Heart left ventricle (tissue), 13 donors: ENCODE results near the gene CSNK1A1.

Experiments used
- CTCF ChIP-seq, 12 donors: fragments of 200-600 bp; sonication (generic) in 4 of 12; IDR thresholded peaks; one replicate each; pipeline versions ENCODE4 v1.5.0 to v1.8.0; 2018 to 2022; ENCODE audit warnings: antibody characterized with exemption in 12 of 12, mild to moderate bottlenecking in 5 of 12
- POLR2A ChIP-seq, 2 donors: fragments of 450-650 bp; IDR thresholded peaks; one replicate each; pipeline ENCODE4 v1.6.1; 2017; ENCODE audit warnings: antibody characterized with exemption in 2 of 2, mild to moderate bottlenecking in 2 of 2, moderate library complexity in 2 of 2
- donor health status: ischemic (EF 13 %, LVEDD 7.1; RV severe dilation, severe dysfunction).
- donor health status: DM: no; HTN: yes; CAD: no.
- donor health status: DM: no; HTN: no; CAD: no.
- donor health status: ischemic (EF 25% LVEDD 6.9; RV normal size, moderate dysfunction).
- donor health status: ischemic (EF 25% LVEDD 5.7; RV mildly dilated, moderate dysfunction).
- donor health status: ischemic (EF 35%, LVEDD 5.7; RV mildly dilated, moderate dysfunction).
- donor health status: nonischemic (EF 11% LVEDD 7.7; RV severe dilation, severe dysfunction).
- donor health status: DM: yes; HTN: yes; CAD: no.
- donor health status: PGD.
- donor health status: ischemic (EF 29% LVEDD 5.4; RV normal size, mild dysfunction).
- donor health status: nonischemic (EF 23%, LVEDD 6.1; RV moderate dilation, normal function).

GRCh38 chr5:149481485-149481884 is 69.8 kb downstream of the CSNK1A1 start:
- no peak for TF ChIP-seq CTCF (IDR thresholded peaks at IDR 0.05)
- no peak for TF ChIP-seq POLR2A (IDR thresholded peaks at IDR 0.05)
